NCI-H774 (cell line): ENCODE results near the gene SMAD4.
"Not testable (repeated sequence)": the region's sequence is repeated elsewhere in the genome, so short reads cannot be mapped to it uniquely, and the experiment has no call there.

Experiments used
- DNase-seq: peaks from one replicate; lab custom pipeline; 2025; lab: John Stamatoyannopoulos, UW

Gene SMAD4

DNA sequence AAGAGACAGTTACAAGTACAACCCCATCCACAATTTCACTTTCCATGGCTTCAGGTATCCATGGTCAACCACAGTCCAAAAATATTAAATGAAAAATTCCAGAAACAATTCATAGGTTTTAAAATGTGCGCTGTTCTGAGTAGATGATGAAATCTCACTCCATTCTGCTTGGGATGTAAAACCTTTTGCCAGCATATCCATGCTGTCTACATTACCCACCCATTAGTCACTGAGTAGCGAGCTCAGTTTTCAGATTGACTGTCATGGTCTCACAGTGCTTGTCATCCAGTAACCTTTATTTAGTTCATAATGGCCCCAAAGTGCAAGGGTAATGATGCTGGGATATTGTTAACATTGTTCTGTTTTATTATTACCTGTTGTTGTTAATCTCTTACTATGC lies 40.5 kb downstream of the SMAD4 start:
- no peak for DNase-seq

DNA sequence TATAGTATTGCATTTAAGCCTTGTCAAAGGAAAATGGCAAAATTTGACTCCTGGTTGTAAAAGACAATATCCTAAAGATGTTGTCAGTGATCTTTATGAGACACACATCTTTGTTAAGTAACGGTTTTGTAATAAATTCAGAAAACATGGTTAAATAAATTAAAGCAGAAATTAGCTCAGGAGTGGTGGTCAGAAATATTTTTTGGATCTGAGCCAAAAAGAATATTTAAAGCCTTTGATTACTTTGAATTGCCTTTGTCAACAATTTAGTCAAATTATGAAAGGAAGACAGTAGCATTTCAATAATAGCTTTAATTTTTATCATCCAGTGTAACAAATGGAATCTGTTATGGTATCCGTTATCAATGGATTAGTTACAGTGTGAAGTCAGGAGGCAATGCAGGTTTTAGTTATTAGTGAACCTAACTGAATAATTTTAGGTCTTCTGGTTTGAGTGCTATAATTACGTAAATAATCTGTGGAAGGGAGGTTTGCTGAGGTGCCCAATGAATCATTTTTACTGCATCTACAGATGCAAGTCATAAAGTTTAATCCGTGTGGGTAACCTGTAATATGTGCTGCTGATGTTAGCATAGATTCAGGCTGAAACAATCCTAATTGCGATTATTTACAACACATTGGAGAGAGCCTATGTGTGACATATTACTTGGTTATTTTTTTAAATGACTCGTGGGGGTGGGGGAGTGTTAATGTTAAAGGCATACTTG lies 42.7 kb downstream of the SMAD4 start:
- DNase-seq, result no peak

- no peak for DNase-seq
Measured at GRCh38 chr18:51074605-51075004, 44.6 kb downstream of the SMAD4 start.

- no peak for DNase-seq
Measured at GRCh38 chr18:51076503-51076902, 46.5 kb downstream of the SMAD4 start.

GRCh38 chr18:51077217-51077616 lies 47.2 kb downstream of the SMAD4 start:
- no peak for DNase-seq

GRCh38 chr18:51078026-51078425 lies 48.0 kb downstream of the SMAD4 start:
- DNase-seq, result no peak

DNA sequence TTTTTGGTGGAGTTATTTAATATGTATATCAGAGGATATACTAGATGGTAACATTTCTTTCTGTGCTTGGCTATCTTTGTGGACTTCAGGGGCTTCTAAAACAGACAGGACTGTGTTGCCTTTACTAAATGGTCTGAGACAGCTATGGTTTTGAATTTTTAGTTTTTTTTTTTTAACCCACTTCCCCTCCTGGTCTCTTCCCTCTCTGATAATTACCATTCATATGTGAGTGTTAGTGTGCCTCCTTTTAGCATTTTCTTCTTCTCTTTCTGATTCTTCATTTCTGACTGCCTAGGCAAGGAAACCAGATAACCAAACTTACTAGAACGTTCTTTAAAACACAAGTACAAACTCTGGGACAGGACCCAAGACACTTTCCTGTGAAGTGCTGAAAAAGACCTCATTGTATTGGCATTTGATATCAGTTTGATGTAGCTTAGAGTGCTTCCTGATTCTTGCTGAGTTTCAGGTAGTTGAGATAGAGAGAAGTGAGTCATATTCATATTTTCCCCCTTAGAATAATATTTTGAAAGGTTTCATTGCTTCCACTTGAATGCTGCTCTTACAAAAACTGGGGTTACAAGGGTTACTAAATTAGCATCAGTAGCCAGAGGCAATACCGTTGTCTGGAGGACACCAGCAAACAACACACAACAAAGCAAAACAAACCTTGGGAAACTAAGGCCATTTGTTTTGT lies 52.7 kb downstream of the SMAD4 start:
- no peak for DNase-seq

- no peak for DNase-seq
Measured at GRCh38 chr18:51083398-51083797, 53.4 kb downstream of the SMAD4 start.

- no peak for DNase-seq
Measured at GRCh38 chr18:51088410-51088809, 58.4 kb downstream of the SMAD4 start.

- DNase-seq, result no peak
Measured at GRCh38 chr18:51089691-51090090, 59.7 kb downstream of the SMAD4 start.

DNA sequence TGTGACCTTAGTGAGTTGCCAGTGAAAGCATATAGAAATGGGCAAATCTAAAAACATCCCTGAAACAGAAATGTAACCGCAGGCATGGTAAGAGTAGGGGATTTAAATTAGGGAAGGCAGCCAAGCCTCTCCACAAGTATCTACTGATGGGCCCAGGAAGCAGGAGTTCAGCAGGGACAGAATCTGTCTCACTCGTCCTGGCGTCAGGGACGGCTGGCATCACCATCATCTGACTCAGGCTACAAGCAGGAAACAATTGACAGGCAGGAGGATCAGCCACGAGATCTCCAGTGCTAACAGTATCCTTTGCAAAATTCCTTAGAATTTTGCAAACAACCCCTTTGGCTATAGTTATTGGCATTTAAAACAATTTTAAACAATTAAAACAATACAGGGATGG lies 61.3 kb downstream of the SMAD4 start:
- DNase-seq, result no peak

DNA sequence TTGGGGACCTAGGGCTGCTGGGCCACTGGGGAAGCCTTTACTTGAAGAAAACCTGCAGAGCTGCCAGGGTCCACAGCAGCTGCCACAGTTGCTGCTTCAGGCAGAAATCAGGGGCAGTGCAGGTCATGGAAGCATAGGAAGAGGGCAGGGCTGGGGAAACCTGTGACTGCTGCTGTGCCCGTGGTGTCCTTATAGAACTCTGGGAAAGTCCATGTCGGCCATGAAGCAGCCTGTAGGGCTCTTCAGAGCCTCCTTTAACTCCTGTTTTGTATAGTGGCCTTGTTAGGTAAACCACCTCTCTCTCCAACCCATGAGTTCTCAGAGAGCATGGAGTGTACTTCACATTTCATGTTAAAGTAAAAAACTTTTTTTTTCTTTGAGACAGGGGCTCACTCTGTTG lies 62.1 kb downstream of the SMAD4 start:
- DNase-seq, result no peak

DNA sequence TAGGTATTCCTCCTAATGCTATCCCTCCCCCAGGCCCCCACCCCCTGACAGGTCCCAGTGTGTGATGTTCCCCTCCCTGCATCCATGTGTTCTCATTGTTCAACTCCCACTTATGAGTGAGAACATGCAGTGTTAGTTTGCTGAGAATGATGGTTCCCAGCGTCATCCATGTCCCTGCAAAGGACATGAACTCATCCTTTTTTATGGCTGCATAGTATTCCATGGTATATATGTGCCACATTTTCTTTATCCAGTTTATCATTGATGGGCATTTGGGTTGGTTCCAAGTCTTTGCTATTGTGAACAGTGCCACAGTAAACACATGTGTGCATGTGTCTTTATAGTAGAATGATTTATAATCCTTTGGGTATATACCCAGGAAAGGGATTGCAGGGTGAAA lies 63.0 kb downstream of the SMAD4 start:
- not testable (repeated sequence) for DNase-seq

DNA sequence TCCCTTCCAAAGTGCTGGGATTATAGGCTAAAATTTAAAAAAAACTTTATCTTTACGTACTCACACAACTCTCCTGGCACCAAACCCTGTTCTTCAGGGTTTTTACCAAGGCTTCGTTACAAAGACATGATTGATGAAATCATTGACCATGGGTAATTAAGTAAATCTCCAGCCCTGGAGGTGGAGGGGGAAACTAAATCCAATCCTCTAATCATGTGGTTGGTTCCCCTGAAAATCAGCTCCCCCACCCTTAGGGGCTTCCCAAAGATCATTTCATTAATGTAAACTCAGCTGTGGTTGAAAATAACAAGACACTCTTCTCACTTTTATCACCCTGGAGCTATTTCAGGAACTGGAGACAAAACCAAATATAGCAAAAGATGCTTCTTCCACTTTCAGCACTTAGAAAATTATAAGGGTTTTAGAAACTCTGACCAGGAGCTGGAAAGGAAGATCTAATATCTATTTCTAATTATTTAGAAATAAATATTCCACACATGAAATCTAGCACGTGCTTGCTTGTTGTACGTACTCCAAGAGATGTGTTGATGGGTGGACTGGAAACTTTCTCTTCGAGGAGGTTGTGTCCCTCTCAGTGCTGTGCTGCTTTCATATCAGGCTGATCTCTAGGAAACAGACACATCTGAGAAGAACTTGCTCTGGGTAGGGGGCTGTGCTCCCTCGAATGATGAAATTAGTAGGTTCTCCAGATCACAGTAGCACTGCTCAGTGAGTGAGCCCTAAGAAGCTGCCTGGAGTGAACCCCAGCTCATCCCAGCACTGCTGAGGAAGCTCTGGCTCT lies 67.2 kb downstream of the SMAD4 start:
- DNase-seq, result no peak

GRCh38 chr18:51098082-51098481 lies 68.1 kb downstream of the SMAD4 start:
- no peak for DNase-seq

- no peak for DNase-seq
Measured at GRCh38 chr18:51098513-51098912, 68.5 kb downstream of the SMAD4 start.

DNA sequence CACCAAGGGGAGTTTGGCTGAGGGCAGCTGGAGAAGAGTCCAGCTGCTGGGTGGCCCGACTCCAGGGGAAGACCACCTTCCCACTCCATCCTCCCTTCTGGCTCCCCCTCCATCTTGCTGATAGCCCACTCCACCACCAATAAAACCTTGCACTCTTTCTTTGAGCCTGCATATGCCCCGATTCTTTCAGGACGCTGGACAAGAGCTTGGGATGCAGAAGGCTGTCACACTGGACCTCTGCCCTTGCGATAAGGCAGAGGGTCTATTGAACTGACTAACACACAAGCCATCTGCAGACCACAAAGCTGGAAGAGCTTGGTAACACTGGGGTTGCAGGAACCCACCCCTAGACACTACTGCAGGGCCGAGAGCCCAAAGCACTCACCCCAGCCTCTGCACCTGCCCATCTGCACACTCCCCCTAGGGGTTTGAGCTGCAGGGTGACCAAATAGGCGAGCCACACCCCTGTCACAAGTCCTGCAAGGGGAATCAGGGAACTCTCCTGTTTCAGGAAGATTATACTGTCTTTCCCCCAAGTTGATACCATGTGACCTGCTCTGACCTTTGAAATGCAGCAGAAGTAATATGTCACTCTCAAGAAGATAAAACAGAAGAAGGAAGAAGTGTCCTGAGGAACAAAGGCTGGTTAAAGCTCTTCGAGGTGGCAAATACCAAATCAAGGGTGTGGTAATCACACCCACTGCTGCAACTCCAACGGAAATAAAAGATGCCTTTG lies 70.5 kb downstream of the SMAD4 start:
- DNase-seq, result no peak

DNA sequence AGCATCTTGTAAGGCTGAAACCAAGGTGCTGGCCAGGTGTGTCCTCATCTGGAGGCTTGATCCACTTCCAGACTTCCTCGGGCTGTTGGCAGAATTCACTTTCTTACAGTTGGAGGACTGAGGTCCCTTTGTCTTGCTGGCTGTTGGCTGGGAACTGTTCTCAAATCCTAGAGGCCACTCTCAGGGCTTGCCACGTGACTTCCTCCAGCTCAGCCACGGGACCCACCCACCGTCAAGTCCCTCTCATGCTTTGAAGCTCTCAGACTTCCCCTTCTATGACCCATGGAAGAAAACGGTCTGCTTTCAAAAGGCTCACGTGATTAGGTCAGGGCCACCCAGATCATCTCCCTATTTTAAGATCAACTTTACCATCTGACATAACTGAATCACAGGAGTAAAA lies 77.1 kb downstream of the SMAD4 start:
- no peak for DNase-seq

DNA sequence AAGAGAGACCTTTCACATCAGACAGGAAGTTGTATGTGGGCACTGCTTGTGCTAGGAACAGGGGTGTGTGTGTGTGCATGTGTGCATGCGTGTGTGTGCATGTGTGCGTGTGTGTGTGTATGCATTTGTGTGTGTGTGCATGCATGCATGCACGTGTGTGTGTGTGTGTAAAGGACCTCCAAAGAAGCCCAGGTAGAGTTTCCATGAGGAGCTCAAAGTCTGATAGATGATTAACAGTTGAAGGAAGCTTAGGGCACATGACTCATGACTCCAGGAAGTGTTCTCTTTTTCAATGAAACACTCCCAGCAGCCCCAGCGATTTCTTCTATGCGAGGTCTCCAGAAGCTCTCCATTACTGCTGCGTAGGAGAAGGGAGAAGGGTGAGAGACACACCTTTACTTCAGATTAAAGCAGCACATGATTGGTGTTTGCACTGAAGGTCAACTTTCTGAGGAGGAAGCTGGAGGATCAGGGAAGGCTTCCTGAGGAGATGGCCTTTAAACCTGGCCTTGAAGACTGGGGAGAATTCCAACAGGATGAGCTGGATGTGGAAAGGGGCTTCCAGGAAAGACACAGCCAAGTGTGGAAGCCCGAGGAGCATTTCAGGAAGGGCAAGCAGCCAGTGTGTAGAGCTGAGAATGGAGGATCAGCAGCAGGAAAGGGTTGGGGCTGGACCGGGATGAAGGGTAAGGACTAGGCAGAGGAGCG lies 77.7 kb downstream of the SMAD4 start:
- no peak for DNase-seq

DNA sequence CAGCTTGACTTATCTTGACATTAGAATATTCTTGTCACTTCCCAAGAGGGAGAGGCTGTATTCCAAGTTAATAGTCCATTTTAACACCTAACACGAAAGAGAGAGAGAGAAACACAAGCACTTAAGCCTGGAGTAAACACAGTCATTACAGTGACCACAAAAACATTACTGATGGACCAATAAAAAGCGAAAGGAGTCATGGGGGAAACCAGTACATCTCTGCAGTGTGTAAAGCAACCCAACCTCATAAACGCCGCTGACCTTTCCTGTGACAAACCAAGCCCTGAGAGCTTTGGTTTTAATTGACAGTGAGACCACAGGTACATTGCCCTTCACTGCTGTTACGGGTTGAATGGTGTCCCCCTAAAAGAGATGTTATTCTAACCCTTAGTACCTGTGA lies 78.3 kb downstream of the SMAD4 start:
- DNase-seq, result no peak

DNA sequence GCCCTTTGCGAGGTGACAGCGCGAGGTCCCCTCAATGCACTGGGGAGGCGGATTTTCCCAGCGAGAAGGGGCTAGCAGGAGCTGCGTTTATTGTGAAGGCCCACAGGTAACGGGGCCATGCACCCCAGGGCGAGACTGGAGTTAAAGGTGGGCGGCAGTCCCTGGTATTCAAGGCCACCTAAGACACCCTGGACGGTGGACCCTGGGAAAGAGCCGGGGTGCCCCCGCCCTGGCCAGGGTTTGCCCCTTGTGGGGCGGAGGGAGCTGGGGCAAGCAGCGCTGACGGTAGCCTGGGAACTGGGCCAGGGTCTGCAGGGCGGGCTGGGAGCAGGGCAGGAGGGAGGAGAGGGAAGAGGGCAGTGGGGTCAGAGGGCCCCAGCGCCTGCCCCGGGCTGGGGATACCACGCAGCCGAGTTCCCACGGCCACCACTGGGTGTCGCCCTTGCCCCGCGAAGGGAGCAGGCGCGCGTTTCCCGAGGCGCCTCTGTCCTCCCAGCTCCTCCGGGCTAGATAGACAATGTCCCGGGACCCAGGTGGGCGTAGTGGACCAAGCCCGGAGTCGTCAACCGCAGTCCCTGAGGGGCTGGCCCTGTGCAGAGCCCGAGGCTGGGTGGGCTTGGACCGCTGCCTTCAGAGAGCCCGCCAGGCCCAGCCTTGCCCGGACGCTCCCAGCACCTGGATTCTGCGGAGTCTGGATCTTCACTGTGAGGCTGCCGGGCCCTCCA lies 80.2 kb downstream of the SMAD4 start:
- DNase-seq, result no peak
